ENCODE results near the gene GPBAR1. TPM values are rescaled to one million over a fixed set of nuclear protein-coding genes. Genes with fewer than 3 reads are reported as not detected.
A peak's percentile ranks its signal among the peaks of the same experiment; 100 is the strongest.

GPBAR1 gene
- total RNA-seq, result 1 to 10 TPM; 3.3 to 7.0 (median 3.9) TPM

GRCh38 chr2:218260742-218261422, at the start of gene GPBAR1:
Gene GPBAR1 (plus strand): TSS chr2:218261015. CDS start chr2:218262725, 1,710 bp downstream.
- H3K9me3 ChIP-seq, result no peaks in the 10 kb centered on the region
- DNase-seq, result peak in 2 of 3 donors; percentile 56 to 60
- H3K27ac ChIP-seq, result peak within 1 kb of the TSS; percentile 42 to 83 (median 62)
- peaks cover 0 to 76% (median 9%) of the 10 kb centered on the region in 4 donors for H3K4me1 ChIP-seq
- H3K36me3 ChIP-seq, result peaks cover 0 to 32% (median 0%) of the 10 kb centered on the region in 3 donors
- TF ChIP-seq CTCF (IDR thresholded peaks at IDR 0.05), result no peak
- no peak for TF ChIP-seq POLR2A (IDR thresholded peaks at IDR 0.05)
- H3K27me3 ChIP-seq, result no peaks in the 10 kb centered on the region
- no peak within 1 kb of the TSS for H3K4me3 ChIP-seq

GRCh38 chr2:218214116-218214515, 46.7 kb upstream of the GPBAR1 start:
- Histone ChIP-seq H3K27ac (no peak overlapping the region), H3K4me1 (peaks cover 0 to 15% (median 2%) of the 10 kb centered on the region in 4 donors), H3K36me3 (no peaks in the 10 kb centered on the region), H3K4me3 (no peak overlapping the region), H3K27me3 (no peaks in the 10 kb centered on the region), H3K9me3 (no peaks in the 10 kb centered on the region)
- DNase-seq, result no peak
- TF ChIP-seq CTCF (IDR thresholded peaks at IDR 0.05) (no peak), POLR2A (IDR thresholded peaks at IDR 0.05) (no peak)

- Histone ChIP-seq H3K4me3 (peak overlapping the region; percentile 72 to 94 (median 92)), H3K4me1 (peaks cover 0 to 37% (median 19%) of the 10 kb centered on the region in 4 donors), H3K27ac (peak overlapping the region; percentile 96 to 100 (median 96)), H3K9me3 (no peaks in the 10 kb centered on the region), H3K27me3 (no peaks in the 10 kb centered on the region), H3K36me3 (peaks cover 0 to 6% (median 0%) of the 10 kb centered on the region in 3 donors)
- DNase-seq, result no peak
- TF ChIP-seq CTCF (IDR thresholded peaks at IDR 0.05), result no peak
- TF ChIP-seq POLR2A (IDR thresholded peaks at IDR 0.05), result no peak
These were observed 44.5 kb upstream of the GPBAR1 start for GRCh38 chr2:218216336-218216673.

GRCh38 chr2:218216674-218217359, 44.0 kb upstream of the GPBAR1 start, which contains the start of gene ARPC2:
Gene ARPC2 (plus strand): TSS chr2:218217189. CDS start chr2:218217471, 282 bp downstream.
- Histone ChIP-seq H3K4me1 (peaks cover 0 to 42% (median 23%) of the 10 kb centered on the region in 4 donors), H3K4me3 (peak within 1 kb of the TSS; percentile 72 to 94 (median 92)), H3K9me3 (no peaks in the 10 kb centered on the region), H3K27me3 (no peaks in the 10 kb centered on the region), H3K27ac (peak within 1 kb of the TSS; percentile 96 to 100 (median 96)), H3K36me3 (peaks cover 0 to 7% (median 0%) of the 10 kb centered on the region in 3 donors)
- DNase-seq, result peak; percentile 94 to 98 (median 97)
- peak in 4 of 6 experiments; percentile 16 to 64 (median 58) for TF ChIP-seq CTCF (IDR thresholded peaks at IDR 0.05)
- peak; percentile 90 to 93 for TF ChIP-seq POLR2A (IDR thresholded peaks at IDR 0.05)

GRCh38 chr2:218217360-218218267, 43.2 kb upstream of the GPBAR1 start:
- Histone ChIP-seq H3K4me3 (peak overlapping the region; percentile 72 to 94 (median 92)), H3K27ac (peak overlapping the region; percentile 96 to 100 (median 96)), H3K27me3 (no peaks in the 10 kb centered on the region), H3K9me3 (no peaks in the 10 kb centered on the region), H3K36me3 (peaks cover 0 to 7% (median 0%) of the 10 kb centered on the region in 3 donors), H3K4me1 (peaks cover 0 to 50% (median 28%) of the 10 kb centered on the region in 4 donors)
- TF ChIP-seq CTCF (IDR thresholded peaks at IDR 0.05), result no peak
- peak; percentile 26 to 42 for TF ChIP-seq POLR2A (IDR thresholded peaks at IDR 0.05)
- DNase-seq, result peak; percentile 62 to 84 (median 82)
